ENCODE results near the gene CASP7.

CASP7 gene

GRCh38 chr10:113775686-113776294 is 96.1 kb downstream of the CASP7 start:
- DNase-seq (ENCODE audit: low spot score) = no peak
- in situ Hi-C loops (cut with MboI; ENCODE audit: low pct_unique_long_range_greater_than_20kb, low sequenced_read_pairs, unreplicated experiment) = no loop called here
- TF ChIP-seq CTCF (IDR thresholded peaks at IDR 0.05; ENCODE audit: extremely low read depth, insufficient read depth, missing control alignments) = no peak

GRCh38 chr10:113776553-113776952 is 96.8 kb downstream of the CASP7 start:
- in situ Hi-C loops (cut with MboI; ENCODE audit: low pct_unique_long_range_greater_than_20kb, low sequenced_read_pairs, unreplicated experiment) = no loop called here
- no peak for DNase-seq (ENCODE audit: low spot score)
- no peak for TF ChIP-seq CTCF (IDR thresholded peaks at IDR 0.05; ENCODE audit: extremely low read depth, insufficient read depth, missing control alignments)
